ENCODE results near the gene MCL1.

- TF ChIP-seq KDM5A (IDR thresholded peaks at IDR 0.05) (no peak), CBX8 (IDR thresholded peaks at IDR 0.05) (no peak), MAX (IDR thresholded peaks at IDR 0.05) (no peak), JUN (IDR thresholded peaks at IDR 0.05) (no peak), EP300 (IDR thresholded peaks at IDR 0.05) (no peak), POLR2A (IDR thresholded peaks at IDR 0.05; ENCODE audit: low read length) (no peak), CHD4 (IDR thresholded peaks at IDR 0.05; ENCODE audit: borderline replicate concordance) (no peak), ZC3H11A (IDR thresholded peaks at IDR 0.05) (no peak), ELK1 (IDR thresholded peaks at IDR 0.05; ENCODE audit: low read depth, low read length) (no peak)
- TF ChIP-seq, protein P1, sequence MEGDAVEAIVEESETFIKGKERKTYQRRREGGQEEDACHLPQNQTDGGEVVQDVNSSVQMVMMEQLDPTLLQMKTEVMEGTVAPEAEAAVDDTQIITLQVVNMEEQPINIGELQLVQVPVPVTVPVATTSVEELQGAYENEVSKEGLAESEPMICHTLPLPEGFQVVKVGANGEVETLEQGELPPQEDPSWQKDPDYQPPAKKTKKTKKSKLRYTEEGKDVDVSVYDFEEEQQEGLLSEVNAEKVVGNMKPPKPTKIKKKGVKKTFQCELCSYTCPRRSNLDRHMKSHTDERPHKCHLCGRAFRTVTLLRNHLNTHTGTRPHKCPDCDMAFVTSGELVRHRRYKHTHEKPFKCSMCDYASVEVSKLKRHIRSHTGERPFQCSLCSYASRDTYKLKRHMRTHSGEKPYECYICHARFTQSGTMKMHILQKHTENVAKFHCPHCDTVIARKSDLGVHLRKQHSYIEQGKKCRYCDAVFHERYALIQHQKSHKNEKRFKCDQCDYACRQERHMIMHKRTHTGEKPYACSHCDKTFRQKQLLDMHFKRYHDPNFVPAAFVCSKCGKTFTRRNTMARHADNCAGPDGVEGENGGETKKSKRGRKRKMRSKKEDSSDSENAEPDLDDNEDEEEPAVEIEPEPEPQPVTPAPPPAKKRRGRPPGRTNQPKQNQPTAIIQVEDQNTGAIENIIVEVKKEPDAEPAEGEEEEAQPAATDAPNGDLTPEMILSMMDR (IDR thresholded peaks at IDR 0.05), result no peak
Measured at GRCh38 chr1:150535511-150536287, 43.7 kb downstream of the MCL1 start.

Data from A549 (cell line).